ENCODE data around the gene RNF220.

- TF ChIP-seq CTCF (IDR thresholded peaks at IDR 0.05) (no peak), POLR2A (IDR thresholded peaks at IDR 0.05) (no peak)
These were observed 245.2 kb downstream of the RNF220 start for GRCh38 chr1:44650159-44650831.

All from body of pancreas (tissue), 4 donors.